Esophagus muscularis mucosa (tissue), 4 donors: ENCODE data around the gene NHP2. TPM values are rescaled to one million over a fixed set of nuclear protein-coding genes. Genes with fewer than 3 reads are reported as not detected.

ENCODE experiments used
- DNase-seq: peaks from one replicate; pipeline ENCODE4 v3.0.0-alpha.2; 2017; ENCODE audit errors: extremely low spot score
- H3K27ac ChIP-seq, 4 donors: fragments of 200-600 bp; sonication (generic); replicated peaks in 1 of 4; 1 replicate in 3 of 4; 2 replicates in 1 of 4; pipeline ENCODE4 v1.5.1; 2016 to 2019; ENCODE audit warnings: mild to moderate bottlenecking in 1 of 4
- H3K27me3 ChIP-seq, 4 donors: fragments of 200-600 bp; sonication (generic); one replicate each; pipeline versions ENCODE4 v1.5.1 to v1.6.0; 2016 to 2019
- H3K36me3 ChIP-seq, 4 donors: fragments of 200-600 bp; sonication (generic); one replicate each; pipeline ENCODE4 v1.5.1; 2016 to 2019
- H3K4me1 ChIP-seq, 4 donors: fragments of 200-600 bp; sonication (generic); one replicate each; pipeline ENCODE4 v1.5.1; 2016 to 2019
- H3K4me3 ChIP-seq, 4 donors: fragments of 200-600 bp; sonication (generic); 1 replicate in 2 of 4; 2 replicates in 2 of 4; pipeline ENCODE4 v1.5.1; 2016 to 2019; ENCODE audit warnings: mild to moderate bottlenecking in 4 of 4, moderate library complexity in 1 of 4
- H3K9me3 ChIP-seq, 4 donors: fragments of 200-600 bp; sonication (generic); 1 replicate in 3 of 4; 2 replicates in 1 of 4; pipeline ENCODE4 v1.5.1; 2016 to 2019
- CTCF ChIP-seq, 3 experiments: fragments of 200-600 bp in 2 of 3; fragments of 450-650 bp in 1 of 3; sonication (generic) in 2 of 3; IDR thresholded peaks; one replicate each; pipeline ENCODE4 v1.5.1; 2017 to 2019; ENCODE audit warnings: antibody characterized with exemption in 3 of 3, mild to moderate bottlenecking in 2 of 3, moderate library complexity in 1 of 3
- EP300 ChIP-seq: sonication (generic); formaldehyde crosslinking; IDR thresholded peaks from one replicate; pipeline ENCODE4 v1.6.1; 2017; ENCODE audit warnings: antibody characterized with exemption
- POLR2A ChIP-seq: fragments of 450-650 bp; IDR thresholded peaks from one replicate; pipeline ENCODE4 v1.6.1; 2017; ENCODE audit warnings: antibody characterized with exemption, moderate library complexity, mild to moderate bottlenecking, low read depth
- POLR2AphosphoS5 ChIP-seq, 2 donors: sonication (generic); formaldehyde crosslinking; IDR thresholded peaks; one replicate each; pipeline ENCODE4 v1.6.1; 2017; ENCODE audit warnings: antibody characterized with exemption in 2 of 2
- WGBS: methylation state at CpG from one replicate; pipeline ENCODE4 v1.1.5; 2018; 5-methylcytosine and 5-hydroxymethylcytosine counted together
- intact Hi-C: fragments of 100-400 bp; cut with DNase I; formaldehyde crosslinking; loops from one replicate; pipeline ENCODE4 v1.15.1; 2023
- total RNA-seq, 4 donors: library from RNA; depleted of rRNA; stranded (reverse); fragments of >200 nt; gene quantifications; one replicate each; pipeline versions ENCODE4 v1.1.0 to v1.2.1, GENCODE V29; 2016

Gene NHP2
- total RNA-seq, 4 donors from 2014 or later: 109 to 215 (median 162) TPM

GRCh38 chr5:178143901-178144300 lies 9.8 kb downstream of the NHP2 start:
- TF ChIP-seq POLR2A (no peak), POLR2AphosphoS5 (IDR thresholded peaks at IDR 0.05) (no peak), CTCF (IDR thresholded peaks at IDR 0.05) (no peak), EP300 (no peak)
- no peak for DNase-seq
- Histone ChIP-seq H3K4me1 (peaks cover 0 to 20% (median 18%) of the 10 kb centered on the region in 4 donors), H3K9me3 (no peaks in the 10 kb centered on the region), H3K4me3 (no peak overlapping the region), H3K36me3 (peaks cover 57 to 97% (median 86%) of the 10 kb centered on the region in 4 donors), H3K27me3 (no peaks in the 10 kb centered on the region), H3K27ac (peak overlapping the region in 1 of 4 donors; percentile 34)
- intact Hi-C loops: no loop called here
- WGBS: 53% methylated on average over 10 of the region's 10 CpGs

- H3K27ac ChIP-seq: peak overlapping the region in 1 of 4 donors; percentile 34
- peaks cover 0 to 20% (median 18%) of the 10 kb centered on the region in 4 donors for H3K4me1 ChIP-seq
- H3K4me3 ChIP-seq: no peak overlapping the region
- no peak for DNase-seq
- WGBS: 60% methylated on average over 5 of the region's 6 CpGs
- no peaks in the 10 kb centered on the region for H3K27me3 ChIP-seq
- no peaks in the 10 kb centered on the region for H3K9me3 ChIP-seq
- H3K36me3 ChIP-seq: peaks cover 53 to 96% (median 86%) of the 10 kb centered on the region in 4 donors
- TF ChIP-seq POLR2A: no peak
- no peak for TF ChIP-seq EP300
- no peak for TF ChIP-seq POLR2AphosphoS5 (IDR thresholded peaks at IDR 0.05)
- TF ChIP-seq CTCF (IDR thresholded peaks at IDR 0.05): no peak
- intact Hi-C loops: no loop called here
These were observed 10.4 kb downstream of the NHP2 start for GRCh38 chr5:178143246-178143645.

GRCh38 chr5:178142642-178143041 lies 11.0 kb downstream of the NHP2 start:
- no peak for DNase-seq
- H3K36me3 ChIP-seq: peaks cover 47 to 96% (median 85%) of the 10 kb centered on the region in 4 donors
- WGBS: 90% methylated on average over 9 of the region's 20 CpGs
- intact Hi-C loops: no loop called here
- H3K4me1 ChIP-seq: peaks cover 0 to 20% (median 18%) of the 10 kb centered on the region in 4 donors
- H3K27ac ChIP-seq: no peak overlapping the region
- TF ChIP-seq CTCF (IDR thresholded peaks at IDR 0.05) (no peak), POLR2AphosphoS5 (IDR thresholded peaks at IDR 0.05) (no peak), POLR2A (no peak), EP300 (no peak)
- no peak overlapping the region for H3K4me3 ChIP-seq
- no peaks in the 10 kb centered on the region for H3K9me3 ChIP-seq
- H3K27me3 ChIP-seq: no peaks in the 10 kb centered on the region

GRCh38 chr5:178141550-178141949 lies 12.1 kb downstream of the NHP2 start:
- TF ChIP-seq POLR2A (no peak), EP300 (no peak), CTCF (IDR thresholded peaks at IDR 0.05) (no peak), POLR2AphosphoS5 (IDR thresholded peaks at IDR 0.05) (no peak)
- H3K27me3 ChIP-seq: no peaks in the 10 kb centered on the region
- no peak overlapping the region for H3K4me3 ChIP-seq
- H3K36me3 ChIP-seq: peaks cover 36 to 95% (median 83%) of the 10 kb centered on the region in 4 donors
- peaks cover 0 to 20% (median 18%) of the 10 kb centered on the region in 4 donors for H3K4me1 ChIP-seq
- no peaks in the 10 kb centered on the region for H3K9me3 ChIP-seq
- intact Hi-C loops: no loop called here
- 96% methylated on average over 4 of the region's 4 CpGs for WGBS
- no peak overlapping the region for H3K27ac ChIP-seq
- no peak for DNase-seq

GRCh38 chr5:178137991-178138390 lies 15.7 kb downstream of the NHP2 start:
- no peaks in the 10 kb centered on the region for H3K27me3 ChIP-seq
- no peaks in the 10 kb centered on the region for H3K9me3 ChIP-seq
- intact Hi-C loops: no loop called here
- WGBS: 76% methylated on average over 12 of the region's 12 CpGs
- no peak for DNase-seq
- TF ChIP-seq CTCF (IDR thresholded peaks at IDR 0.05) (no peak), EP300 (no peak), POLR2AphosphoS5 (IDR thresholded peaks at IDR 0.05) (no peak), POLR2A (no peak)
- H3K4me3 ChIP-seq: no peak overlapping the region
- peaks cover 23 to 93% (median 75%) of the 10 kb centered on the region in 4 donors for H3K36me3 ChIP-seq
- no peak overlapping the region for H3K27ac ChIP-seq
- H3K4me1 ChIP-seq: peaks cover 0 to 7% (median 4%) of the 10 kb centered on the region in 4 donors
